Stimulated activated CD8-positive, alpha-beta memory T cell treated with anti-CD3 and anti-CD28 coated beads, Interleukin-15, amount 100 ng/mL, for 48 hours (primary cell): ENCODE results near the gene KRT80.

Source experiments
- DNase-seq, 2 donors: peaks; one replicate each; pipeline ENCODE4 v3.0.0-alpha.2; 2020; ENCODE audit warnings: low read depth in 2 of 2

Gene KRT80

DNA sequence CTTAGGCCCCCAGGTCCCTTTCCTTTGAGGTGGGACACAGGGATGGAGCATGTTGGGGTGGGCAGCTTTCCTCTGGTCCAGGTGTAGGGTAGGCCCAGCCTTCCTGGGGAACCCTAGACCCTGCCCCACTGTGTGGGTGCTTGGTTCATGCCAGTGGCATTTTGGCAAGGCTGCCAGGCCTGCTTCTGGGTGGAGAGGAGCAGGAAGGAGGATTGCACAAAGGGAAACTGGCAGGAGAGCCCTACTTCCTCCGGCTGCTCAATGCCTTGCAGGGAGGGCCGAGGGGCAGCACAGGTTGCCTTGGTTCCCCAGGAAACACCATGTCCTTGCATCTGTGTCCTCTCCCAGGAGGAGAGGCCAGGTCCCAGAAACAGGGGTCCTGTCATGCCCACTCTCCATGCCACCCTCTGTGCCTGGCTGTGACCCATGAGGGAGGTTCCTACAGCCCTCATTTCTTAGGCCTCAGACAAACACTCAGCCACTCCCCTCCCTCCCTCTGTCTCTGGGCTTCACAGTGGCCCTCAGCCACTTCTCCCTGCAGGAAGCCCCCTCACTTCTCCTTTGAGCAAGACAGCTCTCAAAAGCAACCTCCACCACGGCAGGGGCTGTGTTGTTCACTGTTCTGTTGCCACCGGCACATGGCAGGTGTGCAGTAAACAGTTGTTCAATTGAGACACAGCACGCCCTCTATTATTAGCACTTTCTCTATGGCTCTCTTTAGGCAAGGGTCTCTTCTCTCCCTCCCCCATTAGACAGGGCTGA is 6.8 kb upstream of the KRT80 start:
- DNase-seq = no peak

DNA sequence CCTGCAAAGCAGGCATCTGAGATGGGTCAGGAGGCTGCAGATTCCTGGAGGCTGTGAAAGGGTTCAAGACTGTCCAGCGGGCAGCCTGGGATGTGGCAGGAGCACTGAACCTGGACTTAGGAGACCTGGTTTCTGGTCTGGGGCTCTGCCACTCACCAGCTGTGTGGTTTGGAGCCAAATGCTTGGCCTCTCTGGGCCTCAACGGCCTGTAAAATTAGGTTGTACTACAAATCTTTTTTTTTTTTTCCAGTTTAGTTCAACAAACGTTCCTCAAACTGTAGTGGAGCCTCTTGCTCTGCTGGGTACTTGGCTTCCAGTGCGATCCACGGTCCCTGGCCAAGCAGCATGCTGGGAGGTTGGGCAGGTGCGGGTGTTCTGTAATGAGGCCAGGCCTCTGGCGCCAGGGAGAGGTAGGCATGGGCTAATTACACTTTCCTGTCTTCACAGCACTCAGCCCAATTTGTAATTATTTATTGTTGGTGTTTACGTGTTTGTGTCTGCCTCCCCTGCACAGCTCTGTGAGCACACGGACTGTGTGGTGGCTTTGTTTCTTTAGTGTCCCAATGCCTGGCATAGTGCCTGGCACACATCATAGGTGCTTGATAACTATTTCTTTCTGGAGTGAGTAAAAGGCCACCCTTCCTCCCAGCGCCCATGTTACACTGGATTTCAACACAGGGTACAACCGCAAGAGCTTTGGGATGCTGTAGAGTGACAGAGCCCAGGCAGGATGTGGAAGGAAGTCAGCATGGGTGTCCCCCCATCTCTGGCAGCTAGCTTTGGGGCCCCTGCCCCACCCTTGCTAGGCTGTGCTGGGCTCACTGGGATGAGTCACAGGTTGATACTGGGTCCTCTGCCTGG is 5.8 kb upstream of the KRT80 start:
- no peak for DNase-seq

DNA sequence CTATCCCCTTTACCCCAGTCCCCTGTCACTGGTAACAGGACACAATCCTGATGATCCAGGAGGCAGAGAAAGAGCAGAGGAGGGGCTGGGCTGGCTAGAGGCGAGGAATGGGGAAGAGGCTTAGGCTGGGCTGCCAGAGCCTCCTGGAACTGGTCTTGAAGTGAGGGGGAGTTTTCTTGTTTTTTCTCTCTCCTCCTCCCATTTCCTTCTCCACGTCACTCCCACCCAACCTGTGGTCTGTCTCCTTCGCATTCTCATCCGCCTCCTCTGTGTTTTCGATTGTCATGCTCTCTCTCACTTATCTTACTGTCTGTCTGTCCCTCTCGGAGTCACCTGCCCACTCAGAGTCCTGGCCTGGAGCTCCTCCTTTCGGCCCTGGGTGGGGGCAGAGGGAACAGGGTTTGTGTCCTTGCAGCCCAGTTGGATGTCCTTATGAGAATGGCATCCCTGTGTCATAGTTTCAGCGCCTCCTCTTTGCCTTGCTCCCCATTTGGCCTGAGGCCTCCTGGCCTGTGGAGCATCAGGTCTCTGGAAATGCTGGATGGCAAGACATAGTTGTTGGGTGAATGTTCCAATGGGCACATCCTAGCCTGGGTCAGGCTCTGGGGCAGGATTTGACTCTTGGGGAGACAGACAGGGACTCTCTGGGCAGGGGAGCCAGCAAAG is 3.4 kb upstream of the KRT80 start:
- no peak for DNase-seq

DNA sequence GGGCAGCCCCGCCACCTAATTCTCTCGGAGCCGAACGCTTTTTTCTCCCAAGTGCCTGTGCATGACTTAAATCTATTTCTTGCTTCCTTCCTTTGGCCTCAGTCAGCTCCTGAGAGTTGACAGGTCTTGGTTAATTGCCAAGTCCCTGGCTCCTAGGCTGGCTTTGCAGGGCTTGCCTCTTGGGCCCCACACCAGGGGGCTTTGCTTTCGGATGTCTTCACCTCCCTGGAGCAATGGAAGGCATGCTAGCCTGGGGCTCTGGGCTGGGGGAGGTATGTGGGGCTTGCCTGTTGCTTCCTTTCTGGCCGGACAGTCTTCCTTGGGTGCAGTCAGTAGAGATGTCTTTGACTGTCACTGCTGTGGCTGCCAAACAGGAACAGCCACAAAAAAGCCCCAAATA is 2.2 kb upstream of the KRT80 start:
- DNase-seq = no peak

DNA sequence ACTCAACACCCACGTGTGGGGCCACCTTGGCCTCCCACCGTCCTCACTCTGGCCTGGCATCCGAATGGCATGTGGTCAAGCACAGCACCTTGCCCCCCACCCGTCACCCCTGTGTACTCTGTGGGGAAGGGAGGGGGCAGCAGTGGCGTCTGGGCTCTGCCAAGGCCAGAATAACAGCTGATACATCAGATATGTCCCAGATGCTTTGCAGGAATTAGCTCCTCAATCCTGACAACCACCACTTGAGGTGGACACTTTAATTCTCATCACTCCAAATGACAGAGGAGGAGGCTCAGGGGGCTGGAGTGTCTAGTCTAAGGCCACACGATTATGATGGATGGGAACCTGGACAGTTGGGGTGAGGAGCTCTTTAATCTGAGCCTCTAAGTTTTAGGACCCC is 1.7 kb upstream of the KRT80 start:
- no peak for DNase-seq

DNA sequence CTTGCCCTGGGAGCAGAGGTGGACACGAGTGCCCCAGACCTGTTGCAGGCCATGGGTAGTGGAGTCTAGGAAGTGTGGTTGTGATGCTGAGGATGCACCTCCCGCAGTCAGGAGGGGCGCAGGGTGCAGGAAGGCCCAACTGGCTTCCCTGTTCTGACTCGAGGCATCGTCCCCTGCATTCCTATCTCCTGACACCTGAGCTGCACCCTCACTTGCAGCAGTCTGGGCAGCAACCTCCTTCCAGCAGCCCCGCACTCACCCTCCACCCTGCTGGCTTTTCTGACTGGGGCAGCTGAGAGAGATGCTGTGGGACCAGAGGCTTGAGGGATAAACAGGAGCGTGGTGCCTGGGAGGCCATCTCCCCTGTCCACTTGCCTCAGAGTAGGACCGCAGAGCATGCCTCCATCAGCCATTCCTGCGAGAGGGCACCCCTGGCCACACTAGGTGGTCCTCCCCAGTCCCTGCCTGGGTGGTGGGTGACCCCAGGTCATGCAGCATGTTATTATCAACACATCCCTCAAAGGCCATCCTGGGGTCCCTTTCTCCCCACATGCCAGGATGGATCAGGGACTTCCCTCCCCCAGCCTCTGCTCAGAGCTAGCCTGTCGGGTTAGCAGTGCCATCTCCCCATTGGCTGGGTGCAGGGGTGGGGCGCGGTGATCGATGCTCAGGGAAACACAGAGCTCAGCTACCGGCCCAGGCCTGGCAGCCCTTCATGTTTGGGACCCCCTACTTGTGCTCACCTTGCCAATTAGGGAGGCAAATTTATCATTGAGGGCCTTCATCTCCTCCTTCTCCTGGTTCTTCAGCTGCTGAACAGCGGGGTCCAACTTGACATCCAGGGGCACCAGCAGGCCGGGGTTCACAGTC is 719 bp downstream of the KRT80 start:
- no peak for DNase-seq

DNA sequence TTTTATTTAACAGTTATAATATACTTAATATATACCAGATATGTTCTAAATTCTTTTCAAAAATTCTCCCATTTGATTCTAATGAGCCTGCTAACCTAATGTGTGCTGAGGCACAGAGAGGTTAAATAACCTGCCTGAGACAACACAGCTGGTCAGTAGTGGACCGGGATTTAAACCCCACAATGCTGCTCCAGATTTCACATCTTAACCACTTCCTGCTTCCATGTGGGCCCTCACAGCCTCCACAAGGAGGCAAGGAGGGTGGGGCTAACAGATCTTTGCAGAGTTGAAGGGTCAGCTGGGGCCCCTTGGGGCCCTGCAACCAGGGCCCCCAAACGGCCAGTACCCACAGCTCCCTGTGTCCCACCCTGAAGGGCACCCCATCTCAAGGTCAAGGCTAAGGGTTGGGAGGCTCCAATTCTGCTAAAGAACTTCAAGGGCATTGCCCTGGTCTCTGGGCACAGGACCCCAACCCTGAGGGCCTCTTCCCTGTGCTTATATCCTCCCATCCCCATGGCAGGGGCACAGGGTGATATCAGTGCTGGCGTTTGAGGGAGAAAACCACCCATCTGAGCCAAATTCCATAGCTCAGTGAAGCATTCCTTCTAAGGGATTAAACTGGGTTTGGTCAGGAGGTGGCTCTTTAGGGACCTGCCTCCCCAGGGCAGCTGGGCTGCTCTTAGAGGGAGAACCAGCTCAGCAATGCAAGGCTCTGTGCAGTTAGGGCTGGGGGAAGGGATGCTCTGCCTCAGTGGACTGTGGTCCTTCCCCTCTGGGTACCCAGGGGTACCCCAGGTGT is 2.2 kb downstream of the KRT80 start:
- DNase-seq = no peak

DNA sequence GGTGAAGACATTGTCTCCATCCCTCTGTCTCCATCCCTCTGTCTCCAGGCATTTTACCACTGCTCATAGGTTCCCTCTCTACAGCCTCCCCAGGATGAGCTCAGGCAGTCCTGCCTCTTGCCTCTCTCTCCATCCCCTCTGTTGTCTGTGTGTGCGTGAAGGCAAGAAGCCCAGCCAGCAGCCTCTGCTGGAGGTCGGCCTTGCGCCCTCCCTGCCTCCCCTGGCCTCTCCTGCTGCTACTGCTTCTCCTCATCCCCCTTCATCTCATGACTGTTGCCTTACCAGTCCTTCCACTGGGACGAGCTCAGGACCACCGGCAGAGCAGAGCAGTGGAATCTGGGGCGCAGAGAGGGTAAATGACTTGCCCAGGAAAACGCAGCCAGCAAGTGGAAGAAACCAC is 3.2 kb downstream of the KRT80 start:
- DNase-seq = no peak

DNA sequence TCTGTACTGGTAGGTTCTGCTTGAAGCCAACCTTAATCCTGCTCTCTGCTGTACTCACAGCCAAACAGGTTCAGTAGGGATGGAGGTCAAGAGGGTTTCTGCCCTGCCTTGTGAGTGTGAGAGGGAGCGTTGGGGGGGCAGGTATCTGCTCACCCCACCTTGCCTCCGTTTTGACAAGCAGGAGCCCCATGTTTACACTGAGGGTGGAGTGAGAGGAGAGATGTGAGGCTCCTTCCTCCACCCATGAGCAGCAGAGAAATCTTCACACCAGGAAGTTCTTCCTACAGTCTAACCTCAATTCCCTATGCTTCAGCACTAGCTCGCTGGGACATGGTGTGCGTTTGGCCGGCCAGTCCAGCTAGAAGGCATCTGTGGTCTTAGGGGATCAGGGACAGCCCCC is 4.2 kb downstream of the KRT80 start:
- no peak for DNase-seq

DNA sequence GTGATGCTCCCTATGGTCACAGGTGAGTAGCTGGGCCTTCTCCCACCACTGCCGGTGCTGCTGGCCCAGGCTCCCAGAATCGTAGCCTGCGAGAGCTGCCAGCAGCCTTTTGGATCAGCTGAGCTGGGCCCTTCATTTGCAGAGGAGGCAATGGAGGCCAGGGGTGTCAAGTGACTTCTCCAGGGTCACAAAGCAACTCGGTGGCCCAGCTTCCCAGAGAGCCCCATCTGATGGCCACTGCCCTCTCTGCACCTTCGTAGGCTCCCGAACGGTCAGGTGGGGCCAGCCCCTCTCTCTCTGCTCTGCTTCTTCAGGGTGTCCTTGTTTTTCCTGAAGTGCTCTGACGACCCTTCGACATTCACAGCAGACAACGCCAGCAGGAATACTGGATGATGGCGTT is 4.6 kb downstream of the KRT80 start:
- no peak for DNase-seq

DNA sequence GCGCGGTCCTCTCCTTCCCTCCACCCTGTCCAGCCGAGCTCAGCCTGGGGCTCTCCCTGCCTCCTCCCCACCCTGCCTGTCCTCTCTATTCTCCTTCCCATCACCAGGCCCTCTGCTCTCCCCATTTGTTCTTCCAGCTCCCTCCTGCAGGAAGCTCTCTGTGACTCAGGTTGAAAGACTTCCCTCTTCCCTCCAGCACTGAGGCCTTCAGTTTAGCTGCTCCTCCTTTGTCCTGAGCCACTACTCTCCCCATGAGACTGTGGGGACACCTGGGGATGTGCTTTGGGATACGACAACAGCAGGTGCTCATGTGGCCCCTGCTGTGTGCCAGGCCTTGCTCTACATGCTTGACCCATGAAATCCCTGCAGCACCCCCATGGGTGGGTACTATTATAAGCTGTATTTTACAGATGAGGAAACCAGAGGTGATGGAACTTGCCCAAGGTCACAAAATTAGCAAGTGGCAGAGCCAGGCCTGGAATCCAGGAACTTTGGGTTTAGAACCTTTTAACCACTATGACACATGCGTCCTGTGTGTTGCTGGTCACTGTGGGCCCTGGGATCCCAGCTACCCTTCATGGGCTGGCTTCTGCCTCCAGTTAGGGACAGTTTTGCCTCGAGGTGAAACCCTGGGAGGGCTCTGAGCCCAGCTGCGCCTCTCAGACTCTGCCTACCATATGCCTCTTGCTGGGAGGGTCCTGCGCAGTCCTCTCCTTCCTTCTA is 5.5 kb downstream of the KRT80 start:
- DNase-seq = no peak

DNA sequence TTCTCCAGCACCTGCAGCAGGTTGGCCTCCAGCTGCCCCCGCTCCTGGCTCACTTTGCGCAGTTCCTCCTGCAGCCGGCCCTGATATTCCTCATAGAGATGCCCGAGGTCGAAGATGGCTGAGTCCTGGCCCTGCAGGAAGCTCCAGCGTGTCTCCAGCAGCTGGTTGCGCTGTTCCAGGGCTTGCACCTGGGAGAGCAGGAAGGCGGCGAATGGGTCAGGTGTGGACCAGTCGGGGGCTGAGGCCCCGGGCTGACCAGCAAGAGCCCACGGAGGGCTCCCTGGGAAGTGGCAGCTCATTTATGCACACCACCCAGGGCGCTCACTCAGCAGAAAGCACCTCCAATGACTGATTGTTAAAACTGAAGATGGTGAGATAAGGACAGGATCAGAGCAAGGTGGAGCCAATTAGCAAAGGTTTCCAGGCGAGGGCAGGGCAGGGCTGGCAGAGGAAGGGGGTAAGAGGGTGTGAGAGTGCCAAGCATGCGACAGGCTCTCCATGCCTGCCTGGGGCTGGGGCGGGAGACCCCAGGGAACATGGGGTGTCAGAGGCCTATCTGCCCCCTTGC is 6.3 kb downstream of the KRT80 start:
- no peak for DNase-seq

DNA sequence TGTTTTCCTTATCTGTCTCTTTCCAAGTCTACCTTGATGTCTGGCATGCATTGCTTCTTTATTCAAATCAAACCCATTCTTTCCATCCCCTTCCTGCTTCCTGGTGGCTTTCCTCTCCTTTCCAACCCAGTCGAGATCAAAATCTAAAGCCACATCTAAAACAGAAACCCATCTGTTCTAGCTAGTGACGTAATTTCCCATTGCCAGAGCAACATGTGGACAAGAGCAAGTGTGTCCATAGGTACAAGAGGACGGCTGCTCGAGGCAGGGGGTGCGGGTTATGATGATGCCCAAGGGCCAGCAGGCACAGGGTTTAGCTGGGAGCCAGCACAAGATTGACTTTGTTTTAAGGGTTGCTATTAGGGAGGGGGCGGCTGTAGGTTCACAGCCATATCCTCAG is 7.0 kb downstream of the KRT80 start:
- DNase-seq = no peak

DNA sequence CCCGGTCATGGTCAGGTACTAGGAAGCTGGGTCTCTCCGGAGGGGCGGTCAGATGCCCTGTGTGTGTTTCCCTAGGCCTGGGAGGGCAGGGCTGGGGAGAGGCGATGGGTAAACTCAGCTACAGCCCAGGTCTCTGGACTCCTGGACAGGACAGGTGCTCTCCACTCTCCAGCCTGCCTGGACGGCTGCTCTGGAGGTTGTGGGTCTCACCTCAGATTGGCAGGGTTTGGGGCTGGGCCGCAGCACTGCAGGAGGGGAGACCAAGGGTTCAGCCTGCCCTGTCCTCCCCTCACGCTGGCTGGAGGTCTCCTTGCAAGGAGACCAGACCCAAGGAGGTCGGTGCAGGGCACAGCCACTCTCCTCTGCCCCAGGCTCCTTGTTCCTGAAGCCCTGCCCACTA is 7.8 kb downstream of the KRT80 start:
- no peak for DNase-seq

DNA sequence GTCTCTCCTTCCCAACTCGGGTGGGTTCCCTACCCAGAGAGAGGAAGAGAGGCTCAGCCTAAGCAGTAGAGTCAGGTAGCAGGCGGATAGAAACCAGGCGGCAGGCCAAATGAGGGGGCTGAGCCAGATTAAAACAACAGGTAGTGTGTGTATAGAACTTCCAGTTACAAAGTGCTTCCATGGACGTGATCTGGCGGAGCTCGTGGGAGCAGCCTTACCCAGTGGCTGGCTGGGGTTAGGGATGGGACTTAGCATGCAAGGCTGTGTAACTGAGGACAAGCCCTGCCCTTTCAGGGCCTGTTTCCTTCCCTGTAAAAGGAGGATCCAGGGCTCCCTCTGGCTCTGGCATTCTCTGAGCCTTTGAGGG is 8.3 kb downstream of the KRT80 start:
- no peak for DNase-seq

DNA sequence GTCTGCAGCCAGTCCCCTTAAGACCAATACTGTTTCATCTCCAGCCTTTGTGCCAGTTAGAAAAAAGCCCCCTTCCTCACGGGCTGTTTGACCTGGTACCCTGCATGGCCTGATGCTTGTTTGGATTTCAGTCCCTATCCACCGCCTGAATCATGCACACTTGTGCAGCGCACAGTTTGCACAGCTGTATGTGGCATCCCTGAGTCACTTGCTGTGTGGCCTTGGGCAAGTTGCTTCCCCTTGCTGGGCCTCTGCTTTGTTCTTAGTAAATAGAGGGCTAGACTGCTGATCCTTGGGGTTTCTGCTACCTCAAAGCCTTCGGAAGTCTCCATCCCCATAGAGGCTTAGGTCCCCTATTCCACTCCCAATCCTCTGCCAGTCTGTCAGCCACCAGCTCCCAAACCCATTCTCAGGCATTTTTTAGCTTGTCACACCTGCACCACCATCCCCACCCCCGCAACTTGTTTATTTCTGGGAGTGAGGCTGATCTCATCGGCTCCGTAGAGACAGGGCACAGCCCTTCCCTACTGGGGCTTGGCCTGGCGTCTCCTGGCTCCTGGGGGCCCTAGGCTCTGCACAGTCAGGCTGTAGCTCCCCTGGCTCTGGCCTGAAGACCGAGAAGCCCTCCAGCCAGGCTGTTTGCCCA is 8.8 kb downstream of the KRT80 start:
- DNase-seq = no peak

DNA sequence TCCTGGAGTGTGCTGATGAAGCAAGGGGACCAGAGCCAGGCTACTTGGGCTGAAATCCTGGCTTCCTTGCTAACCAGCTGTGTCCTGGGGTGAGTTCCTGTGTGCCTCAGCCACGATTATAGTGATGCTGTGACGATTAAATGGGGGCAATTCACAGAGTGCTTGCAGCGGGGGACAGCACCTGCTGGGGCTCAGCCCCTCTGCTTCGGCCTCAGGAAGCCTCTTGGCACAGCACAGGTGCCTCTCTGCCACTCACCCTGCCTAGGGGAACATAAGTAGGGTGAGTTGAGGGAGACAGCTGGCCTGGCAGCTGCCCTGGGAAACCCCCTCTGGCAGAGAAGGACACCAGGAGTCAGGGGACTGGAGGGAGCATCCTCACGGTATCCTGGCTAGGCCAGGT is 9.4 kb downstream of the KRT80 start:
- DNase-seq = no peak

DNA sequence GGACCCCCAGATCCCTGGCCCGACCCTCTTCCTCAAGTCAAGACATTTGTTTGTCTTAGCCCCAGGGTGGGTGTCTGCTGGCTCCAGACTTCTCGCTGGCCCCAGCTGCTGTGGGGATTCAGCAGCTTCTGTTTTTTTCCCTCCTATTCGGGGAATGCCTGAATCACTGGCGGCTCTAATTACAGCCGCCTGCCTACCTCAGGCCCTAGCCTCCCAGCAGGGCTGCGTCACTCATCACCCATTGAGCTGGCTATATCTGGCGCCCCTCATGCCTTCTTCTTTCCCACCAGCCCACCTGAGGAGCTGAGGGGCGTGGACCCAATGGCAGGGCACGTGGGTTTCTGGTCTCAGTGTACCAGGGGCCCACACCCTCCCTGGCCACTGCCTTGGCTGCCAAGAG is 10.1 kb downstream of the KRT80 start:
- DNase-seq = no peak

DNA sequence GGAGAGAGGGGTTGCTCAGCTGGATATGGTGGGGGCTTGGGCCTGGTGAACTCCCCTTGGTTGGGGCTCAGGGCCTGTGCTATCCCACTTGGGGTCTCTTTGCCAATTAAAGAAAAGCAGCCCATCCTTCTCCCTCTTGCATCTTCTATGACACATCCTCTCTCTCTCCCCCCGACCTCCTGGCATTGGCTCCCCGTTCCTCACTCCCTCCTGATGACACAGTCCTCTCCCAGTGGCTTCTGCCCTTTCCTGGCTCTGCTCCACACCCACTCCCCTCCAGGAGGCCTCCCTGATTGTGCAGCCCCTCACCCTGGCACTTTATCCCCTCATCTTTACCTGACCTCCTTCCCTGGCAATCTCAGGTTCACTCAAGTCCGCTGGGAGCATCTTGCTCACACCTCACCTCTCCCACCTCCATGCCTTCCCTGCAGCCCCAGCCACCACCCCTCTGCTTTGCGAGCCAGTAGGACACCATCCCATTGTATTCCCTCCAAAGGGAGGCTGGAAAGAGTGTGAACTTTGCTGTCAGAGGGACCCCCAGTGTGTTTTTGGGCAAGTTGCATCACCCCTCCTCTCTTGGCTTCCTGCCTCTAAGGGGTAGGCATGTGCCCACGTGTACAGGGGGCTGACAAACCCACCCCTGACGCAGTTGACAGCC is 10.7 kb downstream of the KRT80 start:
- DNase-seq = no peak
